A204.1 (cell line): ENCODE results near the gene NADK2.
"Not testable (repeated sequence)": the region's sequence is repeated elsewhere in the genome, so short reads cannot be mapped to it uniquely, and the experiment has no call there.

Experiments
- FAIRE-seq: peaks from 2 replicates; lab custom pipeline; 2012; peaks lifted over from hg19 to GRCh38; lab: Jason Lieb, UNC

The NADK2 gene, protein sequence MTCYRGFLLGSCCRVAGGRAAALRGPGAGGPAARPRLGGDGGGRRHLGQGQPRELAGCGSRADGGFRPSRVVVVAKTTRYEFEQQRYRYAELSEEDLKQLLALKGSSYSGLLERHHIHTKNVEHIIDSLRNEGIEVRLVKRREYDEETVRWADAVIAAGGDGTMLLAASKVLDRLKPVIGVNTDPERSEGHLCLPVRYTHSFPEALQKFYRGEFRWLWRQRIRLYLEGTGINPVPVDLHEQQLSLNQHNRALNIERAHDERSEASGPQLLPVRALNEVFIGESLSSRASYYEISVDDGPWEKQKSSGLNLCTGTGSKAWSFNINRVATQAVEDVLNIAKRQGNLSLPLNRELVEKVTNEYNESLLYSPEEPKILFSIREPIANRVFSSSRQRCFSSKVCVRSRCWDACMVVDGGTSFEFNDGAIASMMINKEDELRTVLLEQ

DNA sequence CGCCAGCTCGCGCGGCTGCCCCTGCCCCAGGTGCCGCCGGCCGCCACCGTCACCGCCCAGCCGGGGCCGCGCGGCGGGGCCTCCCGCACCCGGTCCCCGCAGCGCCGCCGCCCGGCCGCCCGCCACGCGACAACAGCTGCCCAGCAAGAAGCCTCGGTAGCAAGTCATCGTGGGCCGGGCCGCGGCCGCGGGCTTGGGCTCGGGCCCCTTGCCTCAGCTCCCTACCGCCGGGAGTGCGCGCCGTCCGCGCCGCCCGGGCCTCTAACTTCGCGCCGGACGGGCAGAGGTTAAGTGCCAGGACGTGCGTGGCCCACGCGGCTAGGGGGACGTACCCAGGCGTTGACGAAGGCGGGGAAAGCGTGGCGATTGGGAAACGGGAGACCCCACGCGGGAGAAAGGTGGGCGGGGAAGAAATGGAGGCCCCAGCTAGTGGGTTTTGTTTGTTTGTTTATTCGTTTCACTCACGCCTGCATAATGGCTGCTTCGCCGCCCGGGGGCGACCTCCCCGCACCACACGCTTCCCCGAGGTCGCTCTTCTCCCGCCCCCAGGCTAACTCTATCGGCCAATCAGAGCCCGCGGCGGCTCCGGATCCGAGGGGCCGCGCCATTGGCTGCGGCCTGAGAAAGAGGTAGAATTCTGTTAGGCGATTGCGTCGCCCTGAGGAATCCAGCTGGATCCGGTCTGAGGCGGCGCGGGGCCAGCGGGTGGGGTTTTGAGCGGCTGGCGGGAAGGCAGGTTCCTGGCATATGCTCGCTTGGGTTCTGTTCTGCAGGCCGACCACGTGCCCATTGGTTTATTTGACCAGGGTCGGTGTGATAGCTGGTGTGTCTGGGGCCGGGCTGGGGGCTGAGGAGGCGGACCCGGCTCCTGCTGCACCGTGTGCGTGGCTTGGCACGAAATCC lies at the start of gene NADK2:
TSS of gene NADK2 (minus strand) at position 295 of the 903 bp plus-strand sequence. CDS start at position 168, 127 bp downstream.
- FAIRE-seq = peak; percentile 93

DNA sequence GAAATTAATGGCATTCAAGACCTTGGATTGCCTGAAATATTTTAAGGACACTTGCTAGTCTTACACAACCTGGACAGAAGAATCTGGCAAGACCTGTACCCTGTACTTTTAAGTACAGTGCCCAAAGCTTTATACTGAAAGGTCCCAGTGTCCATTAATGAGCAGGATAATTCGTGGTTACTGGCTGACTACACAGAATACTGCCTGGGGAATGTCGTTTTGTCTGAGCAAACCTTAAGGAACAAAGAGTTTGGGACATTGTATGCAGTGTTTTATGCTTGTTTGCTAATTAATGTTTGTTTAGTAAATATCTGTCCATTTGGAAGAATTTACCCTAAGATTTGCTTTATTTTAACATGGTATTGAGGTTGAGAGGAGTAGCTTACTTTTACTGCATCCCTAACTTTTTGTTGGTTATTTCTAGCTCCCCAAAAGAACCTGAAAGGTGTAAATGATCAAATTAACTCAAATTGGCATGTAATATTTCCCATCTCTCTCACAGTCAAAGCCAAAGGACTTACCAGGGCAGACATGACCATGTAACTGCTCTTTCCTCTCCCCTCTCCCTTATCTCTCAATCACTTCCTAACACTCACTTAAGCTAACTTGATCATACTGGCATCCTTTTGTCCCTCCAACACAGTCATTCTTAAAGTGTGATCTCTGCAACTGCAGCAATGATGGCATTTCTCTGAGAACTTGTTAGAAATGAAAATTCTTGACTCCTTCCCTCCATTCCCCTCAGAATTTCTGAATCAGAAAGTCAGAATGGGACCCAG lies 44.3 kb upstream of the NADK2 start:
- FAIRE-seq = no peak

DNA sequence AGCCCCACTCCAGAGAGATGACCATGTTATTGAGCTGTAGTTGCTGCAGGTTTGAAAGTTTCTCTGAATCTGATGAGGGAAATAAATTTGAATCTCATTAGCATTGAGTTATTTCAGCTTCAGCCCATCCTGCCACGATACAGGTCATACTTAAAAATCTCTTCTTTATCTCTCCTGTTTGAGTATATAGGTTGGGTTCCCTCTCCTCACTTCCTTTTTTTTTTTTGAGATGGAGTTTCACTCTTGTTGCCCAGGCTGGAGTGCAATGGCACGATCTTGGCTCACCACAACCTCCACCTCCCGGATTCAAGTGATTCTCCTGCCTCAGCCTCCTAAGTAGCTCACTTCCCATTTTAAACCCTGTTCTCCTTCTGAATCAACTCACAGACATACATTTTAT lies 42.0 kb upstream of the NADK2 start:
- not testable (repeated sequence) for FAIRE-seq

DNA sequence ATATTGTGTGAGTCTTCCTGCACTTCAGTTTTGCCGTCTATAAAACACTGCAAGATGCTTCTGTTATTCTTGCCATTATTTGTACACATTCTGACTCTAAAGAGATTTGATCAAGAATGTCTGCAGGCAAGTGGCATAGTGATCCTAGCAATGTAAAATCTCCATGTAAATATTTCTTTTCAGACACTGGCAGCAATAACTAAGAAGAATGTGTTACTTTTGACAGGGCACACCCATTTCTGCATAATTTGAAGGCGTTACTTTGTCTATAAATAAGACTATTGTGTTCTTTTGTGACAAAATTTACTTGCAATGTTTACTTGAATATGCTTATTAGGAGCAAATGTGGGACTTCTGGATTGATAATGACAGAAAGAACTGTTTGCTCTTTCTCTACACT lies 39.9 kb upstream of the NADK2 start:
- no peak for FAIRE-seq

DNA sequence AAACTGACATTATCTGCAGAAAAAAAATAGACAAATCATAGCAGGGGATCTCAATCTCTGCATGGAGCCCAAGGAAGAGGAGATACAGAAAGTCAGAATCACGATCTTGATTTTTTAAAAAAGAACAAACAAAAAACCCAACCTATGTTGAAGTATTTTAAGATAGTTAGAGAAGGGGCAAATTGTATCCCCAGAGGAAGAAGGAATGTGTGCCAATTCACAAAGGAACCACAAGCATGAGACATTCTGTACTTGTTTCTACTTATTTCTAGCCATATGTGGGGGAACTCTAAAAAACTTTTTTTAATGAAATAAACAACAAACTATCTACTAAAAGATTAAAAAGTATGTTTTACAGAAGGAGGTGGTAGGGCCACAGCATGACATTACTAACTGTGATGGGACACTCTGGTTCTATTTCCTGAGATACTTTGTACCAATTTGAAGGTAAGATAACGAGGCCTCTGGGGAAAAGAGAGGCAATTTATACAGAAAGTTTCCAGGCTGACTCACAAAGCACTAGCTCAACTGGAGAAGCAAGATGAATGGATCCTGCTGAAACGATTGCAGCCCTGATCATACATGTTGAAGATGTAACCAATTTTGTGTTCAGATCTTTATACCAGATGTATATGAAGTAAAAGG lies 37.5 kb upstream of the NADK2 start:
- no peak for FAIRE-seq

DNA sequence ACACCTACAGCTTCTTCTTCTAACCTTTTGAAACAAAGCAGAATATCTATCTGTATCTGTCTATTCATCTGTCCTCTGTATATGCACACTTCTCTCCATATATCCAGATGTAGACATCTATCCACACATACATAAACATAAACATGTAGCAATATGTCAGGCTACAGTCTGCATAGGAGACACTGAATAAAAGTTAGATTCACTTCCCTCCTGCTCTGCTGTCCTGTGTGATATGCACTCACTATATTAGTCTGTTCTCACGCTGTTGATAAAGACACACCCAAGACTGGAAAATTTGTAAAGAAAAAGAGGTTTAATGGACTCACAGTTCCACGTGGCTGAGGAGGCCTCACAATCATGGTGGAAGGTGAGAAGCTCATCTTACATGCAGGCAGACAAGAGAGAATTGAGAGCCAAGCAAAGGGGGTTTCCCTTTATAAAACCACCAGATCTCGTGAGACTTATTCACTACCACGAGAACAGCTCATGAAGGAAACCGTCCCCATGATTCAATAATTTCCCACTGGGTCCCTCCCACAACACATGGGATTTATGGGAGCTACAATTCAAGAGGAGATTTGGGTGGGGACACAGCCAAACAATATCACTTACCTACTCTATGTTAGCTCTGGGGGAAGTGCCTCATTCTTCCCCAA lies 35.9 kb upstream of the NADK2 start:
- FAIRE-seq = no peak

GRCh38 chr5:36276864-36277263 lies 35.1 kb upstream of the NADK2 start:
- FAIRE-seq = no peak

GRCh38 chr5:36273809-36274526 lies 32.2 kb upstream of the NADK2 start:
- FAIRE-seq = no peak

DNA sequence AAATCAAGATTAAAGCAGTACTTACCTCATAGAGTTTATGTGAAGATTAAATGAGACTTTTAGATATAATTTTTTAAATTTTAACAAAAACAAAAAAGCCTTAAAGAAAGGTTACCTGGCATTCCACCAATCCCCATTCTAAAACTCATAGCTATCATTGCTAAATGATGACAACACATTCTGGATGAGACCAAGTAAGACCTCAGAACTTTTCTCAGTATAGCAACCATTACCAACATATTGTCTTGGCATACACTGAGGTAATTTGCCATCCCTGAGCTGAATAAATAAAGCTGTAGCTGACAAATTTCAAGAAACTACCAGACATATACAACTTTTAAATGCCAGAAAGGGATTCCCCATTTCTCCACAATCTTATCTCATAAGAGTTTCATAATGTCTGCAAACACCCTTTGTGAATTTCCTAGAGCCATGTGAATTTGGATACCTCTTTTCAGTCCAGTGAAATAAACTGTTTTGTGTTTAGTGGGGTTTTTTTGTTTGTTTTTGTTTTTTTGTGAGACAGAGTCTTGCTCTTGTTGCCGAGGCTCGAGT lies 30.5 kb upstream of the NADK2 start:
- no peak for FAIRE-seq

- no peak for FAIRE-seq
Observed at GRCh38 chr5:36270876-36271575, 29.3 kb upstream of the NADK2 start.

- FAIRE-seq = no peak
Observed at GRCh38 chr5:36270175-36270574, 28.4 kb upstream of the NADK2 start.

DNA sequence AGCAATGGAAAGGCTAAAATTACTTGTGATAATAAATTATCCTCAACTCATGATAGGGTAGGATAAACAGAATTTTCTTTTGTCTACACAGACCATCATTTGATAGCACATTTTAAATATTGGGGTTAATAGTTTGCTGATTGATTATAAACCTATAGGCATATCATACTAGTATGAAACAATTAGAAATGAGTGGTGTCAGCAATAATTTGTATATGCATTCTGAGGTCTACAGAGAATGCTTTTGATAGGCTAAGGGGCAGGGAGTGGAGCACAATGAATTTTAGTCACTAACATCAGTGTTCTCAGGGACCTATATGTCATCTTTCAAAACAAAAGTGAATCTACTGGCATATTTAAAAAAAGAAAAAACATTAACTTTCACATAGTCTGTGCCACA lies 27.8 kb upstream of the NADK2 start:
- no peak for FAIRE-seq

GRCh38 chr5:36267905-36268304 lies 26.2 kb upstream of the NADK2 start:
- FAIRE-seq = no peak

DNA sequence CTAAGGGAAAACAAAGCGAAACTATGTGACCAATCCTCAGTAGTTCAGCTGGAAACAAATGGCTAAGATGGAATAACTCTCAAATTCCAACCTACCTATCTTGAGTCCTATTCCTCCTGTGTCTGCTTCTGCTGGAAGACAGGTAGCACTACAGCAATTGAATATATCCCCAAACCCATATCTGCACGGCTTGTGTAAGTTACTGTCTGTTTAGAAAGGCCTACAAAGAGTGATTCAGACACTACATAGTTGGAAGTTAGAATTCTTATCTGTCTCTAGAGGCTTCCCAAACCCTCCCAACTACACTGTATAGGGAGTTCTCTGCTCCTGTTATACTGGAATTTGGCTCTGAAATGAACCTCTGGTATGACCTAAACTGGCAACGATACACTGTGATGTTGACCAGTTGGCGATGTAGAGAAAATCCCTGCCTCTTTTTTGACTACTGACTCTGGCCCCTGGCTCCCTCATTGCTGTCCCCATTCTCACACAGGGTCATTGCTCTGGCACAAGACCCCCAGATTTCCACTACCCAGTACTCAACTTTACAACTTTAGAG lies 22.6 kb upstream of the NADK2 start:
- no peak for FAIRE-seq

DNA sequence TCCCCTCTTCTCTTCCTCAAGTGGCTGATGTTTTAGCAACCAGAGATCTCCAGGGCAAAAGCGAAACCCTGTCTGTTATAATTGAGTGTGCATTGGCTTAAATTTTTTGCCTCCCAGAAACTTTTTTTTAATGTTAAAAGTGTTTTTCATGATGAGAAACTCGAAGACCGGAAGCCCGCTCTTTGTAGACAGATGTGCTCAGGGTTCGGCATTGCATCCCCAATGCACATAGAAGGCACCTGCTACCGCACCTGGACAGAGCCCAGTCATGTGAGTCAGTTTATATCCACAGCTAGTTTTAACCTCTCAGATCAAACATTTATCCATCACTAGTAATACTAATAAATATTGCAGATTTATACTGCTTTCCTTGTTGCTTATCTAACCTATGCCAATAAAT lies 19.5 kb upstream of the NADK2 start:
- FAIRE-seq = no peak

GRCh38 chr5:36253575-36253974 lies 11.8 kb upstream of the NADK2 start:
- FAIRE-seq = no peak

DNA sequence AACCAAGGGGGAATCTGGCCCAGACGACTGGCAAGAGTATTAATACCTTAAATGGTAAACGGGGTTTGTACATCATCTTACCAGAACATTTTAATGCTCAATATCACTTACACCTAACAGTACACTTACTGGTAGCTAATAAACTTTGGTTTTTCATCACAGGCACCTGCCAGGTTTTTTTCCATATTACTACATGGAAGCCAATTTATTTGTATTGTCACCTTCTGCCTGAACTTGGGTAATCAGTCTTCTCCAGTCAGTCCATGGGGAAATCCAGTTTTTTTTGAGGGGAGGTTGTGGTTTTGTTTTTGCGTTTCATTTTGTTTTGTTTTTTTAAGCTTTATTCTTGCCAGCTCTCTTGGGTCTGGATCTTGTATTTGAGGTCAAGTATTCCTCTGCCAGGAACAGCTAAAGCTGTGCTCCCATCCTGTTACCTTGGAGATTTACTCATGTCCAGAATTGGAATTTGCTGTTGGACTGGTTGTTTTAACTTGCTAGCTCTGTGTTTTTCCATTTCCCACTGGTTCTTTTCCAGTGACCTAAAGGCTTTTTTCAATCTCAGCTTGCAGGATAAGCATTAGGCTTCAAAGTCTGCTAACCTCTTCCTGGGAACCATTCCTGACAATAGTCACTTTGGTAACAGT lies 11.1 kb upstream of the NADK2 start:
- no peak for FAIRE-seq

- no peak for FAIRE-seq
Observed at GRCh38 chr5:36251218-36251617, 9.5 kb upstream of the NADK2 start.

DNA sequence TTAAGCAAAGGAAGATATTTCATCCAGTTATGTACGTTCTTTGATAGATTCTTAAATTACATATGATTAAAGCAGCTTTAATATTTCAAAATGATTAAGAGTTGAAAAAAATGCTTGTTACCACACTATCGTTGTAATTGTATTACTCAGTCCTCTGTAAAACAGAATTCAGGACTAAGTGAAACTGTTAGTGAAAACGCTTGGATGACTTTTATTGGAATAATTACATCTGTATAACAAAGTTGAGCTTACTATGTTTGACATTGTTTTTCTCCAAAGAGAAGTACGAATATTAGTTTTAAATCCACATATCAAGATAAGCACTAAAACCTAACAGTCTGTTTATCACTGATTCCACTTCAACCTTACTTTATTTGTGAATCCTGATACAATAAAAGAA lies 8.7 kb upstream of the NADK2 start:
- FAIRE-seq = no peak
